SK-N-SH (cell line): ENCODE measurements around the gene C1QTNF4. TPM values are rescaled to one million over a fixed set of nuclear protein-coding genes. Genes with fewer than 3 reads are reported as not detected.

Source experiments
- CTCF ChIA-PET: fragments of 300-600, 350-600 bp; formaldehyde crosslinking; extraction: SDS; loops from one replicate; lab custom pipeline; 2021; lab: Yijun Ruan, JAX
- POLR2A ChIA-PET: fragments of 350-600 bp; sonication (Branson Sonifier 250); formaldehyde crosslinking; extraction: SDS; loops from one replicate; lab custom pipeline; 2020; ENCODE audit warnings: antibody characterized with exemption, inconsistent platforms; lab: Yijun Ruan, JAX
- DNase-seq: peaks from one replicate; pipeline ENCODE4 v3.0.0; 2012
- H2AFZ ChIP-seq: fragments of 200-600 bp; sonication (generic); 2 replicates; pipeline ENCODE4 v1.8.1; 2016; ENCODE audit warnings: antibody characterized with exemption, mild to moderate bottlenecking, low read depth
- H3F3A ChIP-seq: fragments of 200-600 bp; sonication (generic); replicated peaks from 2 replicates; pipeline ENCODE3; 2016; ENCODE audit warnings: antibody characterized with exemption, mild to moderate bottlenecking; ENCODE audit not compliant: insufficient read depth
- H3K27ac ChIP-seq, 2 experiments: fragments of 200-500 bp in 1 of 2; fragments of 200-600 bp in 1 of 2; sonication (Bioruptor generic) in 1 of 2; sonication (generic), shearing (Covaris generic) in 1 of 2; 2 replicates each; pipeline versions ENCODE4 v1.5.1 to v1.6.1; 2014 to 2016; ENCODE audit warnings: low read depth in 2 of 2, inconsistent platforms in 1 of 2, low read length in 1 of 2, mild to moderate bottlenecking in 1 of 2, mixed read lengths in 1 of 2
- H3K27me3 ChIP-seq: fragments of 200-600 bp; sonication (generic), shearing (Covaris generic); 2 replicates; pipeline ENCODE4 v1.6.1; 2016; ENCODE audit warnings: mixed run types; ENCODE audit not compliant: insufficient read depth
- H3K36me3 ChIP-seq, 2 experiments: fragments of 200-500 bp in 1 of 2; fragments of 200-600 bp in 1 of 2; sonication (Bioruptor generic) in 1 of 2; sonication (generic) in 1 of 2; replicated peaks in 1 of 2; 2 replicates each; pipeline versions ENCODE3 to v1.5.1; 2014 to 2016; ENCODE audit warnings: low read length in 1 of 2, mild to moderate bottlenecking in 1 of 2; ENCODE audit not compliant: insufficient read depth in 2 of 2, control insufficient read depth in 1 of 2
- H3K4me1 ChIP-seq, 2 experiments: fragments of 200-500 bp in 1 of 2; fragments of 200-600 bp in 1 of 2; sonication (Bioruptor generic) in 1 of 2; sonication (generic), shearing (Covaris generic) in 1 of 2; 2 replicates each; pipeline versions ENCODE4 v1.5.1 to v1.6.1; 2014 to 2016; ENCODE audit warnings: low read depth in 1 of 2, low read length in 1 of 2, mixed run types in 1 of 2; ENCODE audit not compliant: insufficient read depth in 2 of 2, control insufficient read depth in 1 of 2
- H3K4me2 ChIP-seq: fragments of 200-600 bp; sonication (generic), shearing (Covaris generic); 2 replicates; pipeline ENCODE4 v1.6.1; 2017; ENCODE audit warnings: mixed run types
- H3K4me3 ChIP-seq, 2 experiments: fragments of 200-500 bp in 1 of 2; fragments of 200-600 bp in 1 of 2; sonication (Bioruptor generic) in 1 of 2; sonication (generic), shearing (Covaris generic) in 1 of 2; 2 replicates each; pipeline versions ENCODE4 v1.5.1 to v1.8.1; 2014 to 2016; ENCODE audit warnings: low read depth in 2 of 2, inconsistent platforms in 1 of 2, low read length in 1 of 2, mild to moderate bottlenecking in 1 of 2, mixed read lengths in 1 of 2, moderate library complexity in 1 of 2
- H3K79me2 ChIP-seq: fragments of 200-600 bp; sonication (generic); 2 replicates; pipeline ENCODE4 v1.8.1; 2017; ENCODE audit warnings: mild to moderate bottlenecking; ENCODE audit not compliant: insufficient read depth
- H3K9ac ChIP-seq: fragments of 200-600 bp; sonication (generic); 2 replicates; pipeline ENCODE4 v1.6.1; 2017; ENCODE audit warnings: mixed run types
- H3K9me2 ChIP-seq: fragments of 200-600 bp; sonication (generic); 2 replicates; pipeline ENCODE4 v1.6.1; 2017; ENCODE audit warnings: mixed run types
- H3K9me3 ChIP-seq: fragments of 200-600 bp; sonication (generic); 2 replicates; pipeline ENCODE4 v1.6.1; 2017; ENCODE audit warnings: mixed run types, mild to moderate bottlenecking, moderate library complexity
- H4K20me1 ChIP-seq: fragments of 200-600 bp; sonication (generic); 2 replicates; pipeline ENCODE4 v1.6.1; 2017; ENCODE audit warnings: mild to moderate bottlenecking, mixed run types; ENCODE audit not compliant: insufficient read depth
- CHD2 ChIP-seq: fragments of 150-350 bp; IDR thresholded peaks from 2 replicates; pipeline ENCODE4 v1.6.1; 2018; ENCODE audit warnings: low read length; ENCODE audit not compliant: partially characterized antibody
- CTCF ChIP-seq: fragments of 200-600 bp; sonication (generic); IDR thresholded peaks from 2 replicates; pipeline ENCODE4 v1.6.1; 2017; ENCODE audit warnings: antibody characterized with exemption, mild to moderate bottlenecking, moderate library complexity
- ELF1 ChIP-seq: IDR thresholded peaks from 2 replicates; pipeline ENCODE4 v1.4.0; 2012
- EP300 ChIP-seq, 2 experiments: IDR thresholded peaks; 2 replicates each; pipeline versions ENCODE4 v1.4.0 to v1.6.1; 2012; ENCODE audit warnings: borderline replicate concordance in 1 of 2, low read depth in 1 of 2, low read length in 1 of 2
- FOSL2 ChIP-seq: IDR thresholded peaks from 2 replicates; pipeline ENCODE4 v1.4.0; 2012; ENCODE audit warnings: low read depth, mild to moderate bottlenecking, moderate library complexity, borderline replicate concordance
- FOXJ3 ChIP-seq: sonication (generic); formaldehyde crosslinking; IDR thresholded peaks from 2 replicates; pipeline ENCODE4 v1.5.1; 2020; ENCODE audit warnings: mild to moderate bottlenecking, missing genetic modification reagents
- FOXM1 ChIP-seq: IDR thresholded peaks from 2 replicates; pipeline ENCODE4 v1.4.0; 2012; ENCODE audit warnings: low read depth, mild to moderate bottlenecking
- GATA2 ChIP-seq: sonication (generic); formaldehyde crosslinking; IDR thresholded peaks from 2 replicates; pipeline ENCODE4 v1.5.0; 2020; ENCODE audit warnings: mild to moderate bottlenecking, missing genetic modification reagents
- JUND ChIP-seq: IDR thresholded peaks from 2 replicates; pipeline ENCODE4 v1.4.0; 2012
- MAX ChIP-seq: IDR thresholded peaks from 2 replicates; pipeline ENCODE4 v1.4.0; 2012; ENCODE audit warnings: low read depth
- MEF2A ChIP-seq: IDR thresholded peaks from 2 replicates; pipeline ENCODE4 v1.4.0; 2012; ENCODE audit warnings: low read depth, borderline replicate concordance
- MXI1 ChIP-seq: IDR thresholded peaks from 2 replicates; pipeline ENCODE4 v1.6.1; 2012; ENCODE audit warnings: mild to moderate bottlenecking, low read depth, low read length, improper control_type of control experiment
- NRF1 ChIP-seq: IDR thresholded peaks from 2 replicates; pipeline ENCODE4 v1.6.1; 2012; ENCODE audit warnings: low read depth, mild to moderate bottlenecking, low read length
- POLR2AphosphoS5 ChIP-seq: IDR thresholded peaks from 2 replicates; pipeline ENCODE4 v1.6.1; 2012; ENCODE audit warnings: low read depth, low read length
- RAD21 ChIP-seq: IDR thresholded peaks from 2 replicates; pipeline ENCODE4 v1.6.1; 2012; ENCODE audit warnings: mild to moderate bottlenecking, low read length
- RFX5 ChIP-seq: IDR thresholded peaks from 2 replicates; pipeline ENCODE4 v1.6.1; 2012; ENCODE audit warnings: mild to moderate bottlenecking, improper control_type of control experiment, low read length
- SIN3A ChIP-seq: IDR thresholded peaks from 2 replicates; pipeline ENCODE4 v1.6.1; 2012; ENCODE audit warnings: low read depth, mild to moderate bottlenecking, low read length, moderate library complexity, borderline replicate concordance
- SMC3 ChIP-seq: IDR thresholded peaks from 2 replicates; pipeline ENCODE4 v1.6.1; 2012; ENCODE audit warnings: low read depth, low read length, improper control_type of control experiment
- TCF12 ChIP-seq: IDR thresholded peaks from 2 replicates; pipeline ENCODE4 v1.4.0; 2012
- YY1 ChIP-seq: IDR thresholded peaks from 2 replicates; pipeline ENCODE4 v1.4.0; 2012; ENCODE audit warnings: low read depth, mild to moderate bottlenecking
- ZBTB33 ChIP-seq: IDR thresholded peaks from 2 replicates; pipeline ENCODE4 v1.4.0; 2012; ENCODE audit warnings: low read depth, borderline replicate concordance
- WGBS: methylation state at CpG from one replicate; pipeline ENCODE4 v1.1.6; 2017; ENCODE audit warnings: low lambda C conversion rate; 5-methylcytosine and 5-hydroxymethylcytosine counted together
- polyA plus RNA-seq, 3 experiments: library from polyadenylated mRNA; depleted of rRNA; stranded (reverse); fragments of >200 nt; gene quantifications; 2 replicates each; pipeline ENCODE4 v1.2.3, GENCODE V29; 2012

C1QTNF4 gene
- polyA plus RNA-seq, 1 of the 3 experiments (the other 2 are of a cell fraction): 0.08 TPM

- TF ChIP-seq FOXJ3 (CRISPR knock-in tag) (no peak), GATA2 (CRISPR knock-in tag) (no peak)
These were observed 2.0 kb downstream of the C1QTNF4 start (continued) for GRCh38 chr11:47592251-47592650.

- Histone ChIP-seq H2AFZ (no peak overlapping the region), H3K4me3 (no peak overlapping the region), H3K9me2 (no peaks in the 10 kb centered on the region), H3K27ac (no peak overlapping the region), H4K20me1 (no peaks in the 10 kb centered on the region), H3K4me1 (peaks cover 0 to 9% of the 10 kb centered on the region in 2 experiments; a peak in 1 of 4 replicates), H3K9me3 (no peaks in the 10 kb centered on the region), H3K79me2 (no peaks in the 10 kb centered on the region), H3K36me3 (no peaks in the 10 kb centered on the region), H3F3A (no peaks in the 10 kb centered on the region), H3K27me3 (peaks cover 13% of the 10 kb centered on the region; the same call in 1 of the 2 replicates), H3K9ac (no peak overlapping the region), H3K4me2 (no peak overlapping the region)
- TF ChIP-seq EP300 (IDR thresholded peaks at IDR 0.05; ENCODE audit: borderline replicate concordance in 1 of 2, low read depth in 1 of 2, low read length in 1 of 2) (no peak), FOSL2 (no peak), SMC3 (no peak), FOXM1 (no peak), MEF2A (no peak), MAX (no peak), GATA2 (CRISPR knock-in tag) (no peak), CHD2 (no peak), MXI1 (no peak), ELF1 (no peak)
- ChIA-PET CTCF (interaction anchor here (1.1 kb wide), 1 partner anchor 26 kb away, joined by 3 read pairs; no protein-coding TSS in a partner anchor), POLR2A (no interaction called here)
- 77% methylated on average over 5 of the region's 7 CpGs for WGBS
- DNase-seq: no peak
These were observed 2.4 kb downstream of the C1QTNF4 start for GRCh38 chr11:47591764-47592163.

- DNase-seq: no peak
- ChIA-PET POLR2A (no interaction called here), CTCF (interaction anchor here (0.6 kb wide), 1 partner anchor 32 kb away, joined by 3 read pairs; no protein-coding TSS in a partner anchor)
- no peak overlapping the region for H2AFZ ChIP-seq
- H3K27me3 ChIP-seq: peaks cover 13% of the 10 kb centered on the region; the same call in 1 of the 2 replicates
- no peaks in the 10 kb centered on the region for H3K36me3 ChIP-seq
- no peaks in the 10 kb centered on the region for H3K79me2 ChIP-seq
- 98% methylated on average over 88 of the region's 122 CpGs for WGBS
- peaks cover 0 to 9% of the 10 kb centered on the region in 2 experiments; a peak in 1 of 4 replicates for H3K4me1 ChIP-seq
- H3K9me2 ChIP-seq: no peaks in the 10 kb centered on the region
- H3K27ac ChIP-seq: no peak overlapping the region
- H3K4me3 ChIP-seq: no peak overlapping the region
- no peaks in the 10 kb centered on the region for H3K9me3 ChIP-seq
- H3F3A ChIP-seq: no peaks in the 10 kb centered on the region
- no peak overlapping the region for H3K4me2 ChIP-seq
- H3K9ac ChIP-seq: no peak overlapping the region
- H4K20me1 ChIP-seq: no peaks in the 10 kb centered on the region
- TF ChIP-seq ZBTB33 (no peak), JUND (no peak), FOSL2 (no peak), NRF1 (no peak), GATA2 (CRISPR knock-in tag) (no peak), TCF12 (no peak), POLR2AphosphoS5 (no peak), SIN3A (no peak), YY1 (no peak), CTCF (no peak), FOXJ3 (CRISPR knock-in tag) (no peak), RFX5 (no peak), MXI1 (no peak), RAD21 (no peak), FOXM1 (no peak)
These were observed 4.0 kb downstream of the C1QTNF4 start for GRCh38 chr11:47589977-47590861.
